ENCODE measurements around the gene XRCC5.
A peak's percentile ranks its signal among the peaks of the same experiment; 100 is the strongest.

XRCC5 gene

DNA sequence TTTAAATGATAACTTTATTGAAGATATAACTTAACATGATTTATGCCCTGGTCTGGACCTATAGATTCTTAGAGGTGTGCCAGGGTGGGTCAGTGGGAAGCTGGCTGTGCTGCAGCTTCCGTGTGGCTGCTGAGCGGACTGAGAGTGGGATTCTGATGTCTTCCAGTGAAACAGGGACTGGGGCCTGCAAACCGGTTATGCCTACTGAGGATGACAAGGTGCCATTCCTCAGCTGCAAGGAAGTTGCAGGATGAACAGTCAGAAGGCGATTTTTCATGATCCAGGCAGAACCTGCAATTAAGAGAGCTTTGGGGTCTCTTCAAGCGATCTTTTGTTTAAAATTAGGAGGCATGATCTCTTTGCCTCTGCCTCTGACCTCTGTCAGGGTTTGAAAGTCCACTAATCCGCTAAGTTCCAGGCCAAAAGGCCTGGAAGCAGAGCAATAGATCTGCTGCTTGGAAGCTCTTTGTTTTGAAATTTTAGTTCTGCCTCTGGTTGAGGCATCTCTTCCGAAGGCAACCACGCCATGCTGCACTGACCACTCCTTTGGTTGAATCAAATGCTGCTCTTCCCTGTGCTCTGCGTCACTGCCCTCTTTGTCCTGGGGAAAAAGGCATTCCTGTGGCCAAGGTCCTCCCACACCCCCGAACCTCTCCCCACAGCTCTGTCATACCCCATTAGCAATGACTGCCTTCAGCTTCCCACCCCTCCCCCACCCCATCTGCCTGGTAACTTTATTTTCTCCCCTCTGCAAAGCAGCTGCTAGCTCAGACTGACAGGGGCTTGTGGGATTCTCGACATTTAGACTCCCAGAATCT, 25.5 kb upstream of the XRCC5 start:
- no peak for DNase-seq (ENCODE audit: low read depth in 4 of 4, low spot score in 1 of 4)

DNA sequence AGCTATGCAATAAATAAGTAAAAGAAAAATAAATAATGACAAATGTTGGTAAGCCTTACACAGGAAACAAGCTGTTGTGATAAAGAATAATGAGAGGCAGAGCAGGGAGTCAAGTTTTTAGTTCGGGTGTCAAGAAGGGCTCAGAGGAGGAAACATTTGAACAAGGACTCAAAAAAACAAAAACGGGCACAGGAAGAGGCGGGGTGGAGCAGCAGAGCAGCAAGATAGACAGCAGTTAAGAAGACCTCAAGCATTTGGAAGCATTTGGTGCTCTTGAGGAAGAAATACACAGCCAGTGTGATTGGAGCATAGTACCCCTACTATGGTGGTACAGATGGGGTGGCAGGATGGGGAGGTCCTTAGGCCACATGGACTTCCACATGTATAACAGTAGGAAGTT, 24.6 kb upstream of the XRCC5 start:
- no peak for DNase-seq (ENCODE audit: low read depth in 4 of 4, low spot score in 1 of 4)

DNA sequence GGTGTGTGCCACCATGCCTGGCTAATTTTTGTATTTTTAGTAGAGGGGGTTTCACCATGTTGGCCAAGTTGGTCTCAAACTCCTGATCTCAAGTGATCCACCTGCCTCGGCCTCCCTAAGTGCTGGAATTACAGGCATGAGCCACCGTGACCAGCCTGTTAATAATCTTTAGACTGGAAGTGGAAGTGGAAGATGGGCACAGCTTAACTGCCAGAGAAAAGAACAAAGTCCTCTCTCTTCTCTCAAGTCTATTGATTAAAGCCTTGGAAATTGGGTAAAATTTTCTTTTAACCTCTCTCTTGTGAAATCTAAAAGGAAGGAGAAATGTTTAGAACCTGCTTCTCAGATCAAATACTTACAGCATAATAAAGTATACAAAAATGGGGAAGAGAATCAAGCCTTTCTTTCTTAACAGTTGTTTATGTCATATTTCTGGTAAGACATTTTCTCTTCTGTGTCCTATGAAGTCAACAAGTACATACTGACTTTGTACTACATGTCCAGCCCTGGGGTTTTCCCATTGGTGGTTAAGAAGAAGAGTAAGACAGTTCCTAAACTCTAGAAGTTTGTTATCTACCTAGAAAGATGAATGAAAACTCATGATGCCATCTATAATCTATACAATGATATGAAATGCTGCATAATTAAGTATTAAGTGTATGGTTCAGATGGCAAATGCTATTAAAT, 22.8 kb upstream of the XRCC5 start:
- DNase-seq (ENCODE audit: low read depth in 4 of 4, low spot score in 1 of 4): no peak

DNA sequence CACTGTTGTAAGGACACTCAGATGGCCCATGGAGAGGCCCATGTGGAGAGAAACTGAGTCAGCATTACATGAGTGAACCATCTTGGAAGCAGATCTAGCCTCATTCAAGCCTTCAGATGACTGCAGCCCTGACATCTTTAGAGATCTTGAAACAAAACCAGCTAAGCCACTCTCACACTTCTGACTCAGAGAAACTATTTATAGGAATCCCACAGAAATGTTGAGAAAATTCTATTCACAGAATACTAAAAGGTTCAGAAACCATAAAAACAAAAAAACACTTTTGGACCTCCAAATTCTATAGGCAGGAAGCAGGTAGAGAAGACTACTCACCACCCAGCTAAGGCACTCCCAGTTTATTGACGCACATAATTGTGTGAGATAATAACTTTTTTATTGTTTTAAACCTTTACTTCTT, 18.8 kb upstream of the XRCC5 start:
- no peak for DNase-seq (ENCODE audit: low read depth in 4 of 4, low spot score in 1 of 4)

DNA sequence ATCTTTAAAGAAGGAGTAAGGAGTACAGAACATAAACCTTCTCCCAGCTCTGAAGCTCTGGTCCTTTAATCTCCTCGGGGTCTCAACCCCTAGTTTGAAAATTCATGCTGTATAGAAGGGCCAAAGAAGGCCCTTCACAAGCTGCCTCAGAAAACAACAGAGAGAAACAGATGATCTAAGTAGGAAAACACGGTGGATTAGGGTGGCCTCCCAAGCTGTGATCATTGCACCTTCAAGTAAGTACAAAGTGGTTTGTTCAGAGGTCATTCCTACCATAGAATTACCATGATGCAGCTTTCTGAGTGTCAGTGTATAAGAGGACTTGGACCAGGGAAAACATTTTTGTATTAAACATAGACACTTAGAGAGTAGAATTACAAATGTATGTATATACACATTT, 16.5 kb upstream of the XRCC5 start:
- DNase-seq (ENCODE audit: low read depth in 4 of 4, low spot score in 1 of 4): no peak

DNA sequence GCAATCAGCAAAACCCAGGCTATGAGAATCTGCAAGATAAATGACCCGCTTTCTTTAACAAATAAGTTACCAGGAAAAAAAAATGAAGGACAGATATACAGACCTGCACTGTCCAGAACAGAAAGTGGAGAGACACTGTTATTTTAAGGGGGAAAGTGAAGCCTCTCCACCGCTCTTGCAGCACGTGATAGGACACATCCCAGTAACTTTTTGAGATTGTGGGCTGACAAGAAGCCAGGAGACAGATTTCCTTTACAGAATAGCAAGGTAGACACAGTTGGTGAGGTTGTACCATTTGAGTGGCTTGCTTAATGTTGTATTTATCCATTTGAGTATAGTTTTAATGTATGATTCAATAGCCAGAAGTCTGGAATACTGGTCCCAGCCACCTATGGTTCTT, 14.4 kb upstream of the XRCC5 start:
- no peak for DNase-seq (ENCODE audit: low read depth in 4 of 4, low spot score in 1 of 4)

DNA sequence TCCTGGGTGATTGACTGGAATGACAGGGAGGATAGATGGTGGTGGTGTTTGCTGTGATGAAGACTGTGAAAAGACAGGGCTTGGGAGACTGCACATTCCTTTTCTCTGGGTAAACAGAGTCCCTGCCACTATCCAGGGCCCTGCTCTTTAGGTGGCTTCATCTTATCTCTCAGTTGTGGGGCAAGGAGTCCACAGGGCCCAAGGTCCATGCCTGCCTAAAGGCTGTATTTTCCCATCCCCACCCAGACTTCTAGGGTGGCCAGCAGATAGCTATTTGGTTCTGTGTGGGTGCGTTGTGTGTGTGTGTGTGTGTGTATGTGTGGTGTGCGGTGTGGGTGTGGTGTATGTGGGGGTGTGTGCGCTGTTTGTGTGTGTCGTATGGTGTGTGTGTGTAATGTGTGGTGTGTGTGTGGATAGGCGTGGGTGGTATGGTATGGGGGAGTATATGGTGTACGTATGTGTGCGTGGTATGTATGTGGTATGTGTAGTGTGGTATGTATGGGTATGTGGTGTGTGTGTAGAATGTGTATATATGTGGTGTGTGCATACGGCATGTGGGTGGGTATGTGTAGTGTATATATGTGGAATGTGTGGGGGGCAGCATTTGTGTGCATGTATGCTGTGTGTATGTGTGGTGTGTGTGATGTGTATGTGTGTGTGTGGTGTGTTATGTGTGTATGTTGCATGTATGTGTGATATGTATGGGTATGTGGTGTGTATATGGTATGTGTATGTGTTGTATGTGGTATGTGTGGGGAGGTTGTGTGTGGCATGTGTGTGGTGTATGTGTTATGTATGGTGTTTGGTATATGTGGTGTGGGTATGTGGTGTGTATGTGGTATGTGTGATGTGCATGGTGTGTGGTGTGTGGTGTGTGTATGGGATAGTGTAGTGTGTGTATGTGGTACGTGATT, 10.5 kb upstream of the XRCC5 start:
- no peak for DNase-seq (ENCODE audit: low read depth in 4 of 4, low spot score in 1 of 4)

DNA sequence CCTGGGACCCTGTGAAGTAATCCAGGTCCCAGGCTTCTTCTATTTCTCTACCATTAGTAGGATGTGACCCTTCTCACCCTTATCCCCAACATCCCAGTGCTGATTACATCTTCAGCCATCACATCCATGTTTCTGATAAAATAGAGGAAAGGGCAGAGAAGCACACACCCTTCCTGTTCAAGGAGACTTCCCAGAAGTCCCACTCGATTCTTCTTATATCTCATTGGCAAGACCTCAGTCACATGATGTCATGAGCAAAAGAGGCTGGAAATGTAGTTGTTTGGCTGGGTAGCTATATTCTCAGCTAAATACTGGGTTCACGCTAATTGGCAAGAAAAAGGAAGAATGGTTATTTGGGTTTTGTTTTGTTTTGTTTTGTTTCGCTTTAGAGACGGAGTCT, 8.0 kb upstream of the XRCC5 start:
- no peak for DNase-seq (ENCODE audit: low read depth in 4 of 4, low spot score in 1 of 4)

DNA sequence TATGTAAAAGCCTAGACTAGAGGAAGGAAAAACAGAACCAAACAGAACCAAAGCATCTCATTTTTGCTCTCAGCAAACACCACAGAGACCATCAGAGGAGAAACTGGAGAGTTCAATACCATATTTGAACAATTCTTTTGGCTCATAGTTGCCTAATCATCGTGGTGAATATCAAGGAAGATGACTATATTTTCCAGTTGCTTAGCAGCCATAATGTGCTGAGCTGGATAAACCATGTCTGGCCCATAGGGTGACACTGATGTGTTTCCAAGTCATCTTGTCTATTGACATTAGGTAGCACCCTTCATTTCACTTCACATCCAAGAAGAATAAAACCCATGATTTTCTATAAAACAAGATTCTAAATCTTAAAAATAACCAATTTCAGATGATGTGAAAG, 5.9 kb upstream of the XRCC5 start:
- no peak for DNase-seq (ENCODE audit: low read depth in 4 of 4, low spot score in 1 of 4)

DNA sequence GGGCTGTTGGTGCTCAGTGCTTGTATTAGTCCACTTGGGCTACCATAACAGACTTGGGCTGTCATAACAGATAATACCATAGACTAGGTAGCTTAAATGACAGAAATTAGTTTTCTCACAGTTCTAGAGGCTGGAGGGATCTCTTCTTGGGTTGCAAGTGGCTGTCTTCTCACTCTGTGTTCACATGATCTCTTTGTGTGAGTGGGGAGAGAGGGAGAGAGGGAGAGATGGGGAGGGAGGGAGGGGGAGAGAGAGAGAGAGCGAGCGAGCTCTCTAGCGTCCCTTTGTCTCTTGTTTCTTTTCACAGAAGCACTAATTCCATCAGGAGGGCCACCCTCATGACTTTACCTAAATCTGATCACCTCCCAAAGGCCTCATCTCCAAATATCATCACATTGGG, 4.5 kb upstream of the XRCC5 start:
- no peak for DNase-seq (ENCODE audit: low read depth in 4 of 4, low spot score in 1 of 4)

DNA sequence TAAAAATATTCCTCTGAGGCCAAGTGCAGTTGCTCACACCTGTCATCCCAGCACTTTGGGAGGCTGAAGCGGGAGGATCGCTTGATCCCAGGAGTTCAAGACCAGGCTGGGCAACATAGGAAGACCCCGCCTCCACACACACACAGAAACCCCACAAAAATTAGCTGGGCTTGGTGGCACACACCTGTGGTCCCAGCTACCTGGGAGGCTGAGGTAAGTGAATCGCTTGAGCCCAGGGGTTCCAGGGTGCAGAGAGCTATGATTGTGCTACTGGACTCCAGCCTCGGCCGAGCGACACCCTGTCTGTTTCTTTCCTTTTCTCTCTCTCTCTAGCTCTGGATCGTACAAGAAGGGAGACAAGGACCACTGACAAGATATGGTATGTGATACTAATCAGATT, 1.8 kb upstream of the XRCC5 start:
- no peak for DNase-seq (ENCODE audit: low read depth in 4 of 4, low spot score in 1 of 4)

DNA sequence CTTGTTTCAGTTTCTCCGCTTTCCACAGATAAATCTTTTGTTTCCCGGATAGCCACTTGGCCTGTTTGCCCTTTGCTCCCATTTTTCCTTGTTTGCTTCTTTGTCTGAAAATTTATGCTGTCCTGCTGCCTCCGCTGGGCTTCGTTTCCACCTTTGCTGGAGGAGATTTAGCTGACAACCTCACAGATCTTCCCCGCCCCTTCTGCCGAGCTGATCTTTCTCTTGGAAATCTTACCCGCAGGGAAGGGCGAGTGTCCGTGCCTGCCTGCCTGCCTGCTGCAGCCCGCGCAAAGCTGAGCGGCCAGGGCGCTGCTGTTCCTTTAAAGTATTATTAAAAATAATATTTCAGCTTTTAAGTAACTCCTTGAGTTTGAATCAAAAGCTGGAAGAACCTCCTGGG, 1.4 kb upstream of the XRCC5 start:
- DNase-seq (ENCODE audit: low read depth in 4 of 4, low spot score in 1 of 4): no peak

DNA sequence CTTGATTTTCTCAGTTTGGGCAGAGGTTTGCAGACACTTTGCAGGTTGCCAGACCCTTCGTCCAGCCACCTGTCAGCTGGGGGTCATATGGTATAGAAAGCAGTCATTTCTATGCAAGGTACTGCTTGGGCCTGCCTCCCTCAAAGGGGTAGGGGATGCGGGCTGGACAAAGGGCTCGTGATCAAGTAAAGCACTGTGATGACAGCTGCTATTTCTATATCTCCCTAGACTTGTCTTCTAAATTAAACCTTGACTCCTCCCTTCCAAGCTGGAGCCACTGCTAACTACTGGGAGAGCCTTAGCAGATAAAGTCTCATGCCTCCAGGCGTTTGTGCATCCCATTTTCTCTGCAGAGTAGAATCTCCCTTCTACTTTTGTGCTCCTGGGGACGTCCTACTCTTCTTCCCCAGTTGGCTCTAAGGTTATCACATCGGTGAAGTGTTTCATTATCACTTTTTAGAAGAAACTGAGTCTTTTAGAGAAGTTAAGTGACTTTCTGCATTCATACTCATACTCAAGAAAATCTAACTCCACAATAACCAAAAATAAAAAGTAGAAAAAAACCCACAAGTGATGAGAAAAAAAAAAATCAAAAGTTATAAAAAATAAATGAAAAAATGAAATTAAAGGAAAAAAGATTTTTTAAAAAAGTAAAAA, 710 bp upstream of the XRCC5 start:
- no peak for DNase-seq (ENCODE audit: low read depth in 4 of 4, low spot score in 1 of 4)

DNA sequence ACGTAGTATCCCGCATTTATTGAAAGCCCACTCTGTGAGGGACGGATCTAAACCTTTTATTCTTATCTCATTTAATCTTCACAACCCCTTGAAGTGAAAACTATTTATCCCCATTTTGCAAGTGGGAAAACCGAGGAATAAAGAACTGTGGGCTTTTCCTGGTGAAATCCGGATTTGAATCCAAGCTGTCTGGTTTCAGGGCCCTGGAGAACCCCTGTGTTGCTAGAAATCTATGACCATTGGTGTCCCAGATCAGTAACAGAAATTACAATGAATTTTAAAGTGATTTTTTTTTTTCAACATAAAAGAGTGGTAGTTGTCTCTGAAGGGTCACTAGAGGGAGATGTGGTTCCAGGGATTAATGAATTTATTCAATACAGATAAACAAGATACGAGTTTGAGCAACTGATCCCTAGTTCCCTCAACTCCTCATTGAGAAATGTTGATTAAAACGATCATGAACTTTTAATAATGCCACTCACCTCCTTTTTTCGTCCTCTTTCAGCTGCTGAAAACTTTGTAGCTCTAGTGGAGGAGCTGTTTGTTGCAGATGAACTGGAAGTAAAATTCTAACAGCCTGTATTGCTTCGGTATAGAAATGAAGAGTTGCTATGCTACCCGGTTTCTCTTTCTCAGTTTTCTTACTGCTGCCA, 940 bp downstream of the XRCC5 start:
- no peak for DNase-seq (ENCODE audit: low read depth in 4 of 4, low spot score in 1 of 4)

DNA sequence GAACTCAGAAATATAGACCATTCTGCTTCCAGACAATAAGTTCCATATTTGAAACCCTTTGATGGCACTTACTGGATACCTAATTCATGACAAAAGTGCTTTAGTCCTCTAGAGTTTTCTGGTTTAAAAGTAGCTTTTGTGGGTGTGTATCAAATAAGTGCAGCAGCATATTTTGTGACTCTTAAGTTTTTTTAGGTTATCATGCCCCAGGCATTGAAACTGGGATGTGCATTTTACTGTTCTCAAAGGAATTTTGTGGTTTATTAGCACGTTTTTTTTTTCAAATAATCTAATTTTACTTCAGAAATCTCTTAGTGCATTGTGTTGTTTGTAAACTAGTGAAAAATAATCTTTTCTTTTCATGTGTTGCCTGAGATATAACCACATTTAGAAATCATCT, 1.5 kb downstream of the XRCC5 start:
- no peak for DNase-seq (ENCODE audit: low read depth in 4 of 4, low spot score in 1 of 4)

DNA sequence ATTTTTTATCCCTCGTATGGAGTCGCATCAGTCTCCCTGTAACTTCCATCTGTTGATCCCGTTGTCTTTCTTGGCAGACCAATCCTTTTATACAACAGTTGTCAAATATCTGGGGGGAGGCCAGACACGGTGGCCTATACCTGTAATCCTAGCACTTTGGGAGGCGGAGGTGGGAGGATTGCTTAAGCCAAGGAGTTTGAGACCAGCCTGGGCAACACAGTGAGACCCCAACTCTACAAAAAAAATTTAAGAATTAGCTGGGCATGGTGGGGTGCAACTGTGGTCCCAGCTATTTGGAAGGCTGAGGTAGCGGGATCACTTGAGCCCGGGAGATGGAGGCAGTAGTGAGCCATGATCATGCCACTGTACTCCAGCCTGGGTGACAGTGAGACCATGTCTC, 2.0 kb downstream of the XRCC5 start:
- DNase-seq (ENCODE audit: low read depth in 4 of 4, low spot score in 1 of 4): no peak

DNA sequence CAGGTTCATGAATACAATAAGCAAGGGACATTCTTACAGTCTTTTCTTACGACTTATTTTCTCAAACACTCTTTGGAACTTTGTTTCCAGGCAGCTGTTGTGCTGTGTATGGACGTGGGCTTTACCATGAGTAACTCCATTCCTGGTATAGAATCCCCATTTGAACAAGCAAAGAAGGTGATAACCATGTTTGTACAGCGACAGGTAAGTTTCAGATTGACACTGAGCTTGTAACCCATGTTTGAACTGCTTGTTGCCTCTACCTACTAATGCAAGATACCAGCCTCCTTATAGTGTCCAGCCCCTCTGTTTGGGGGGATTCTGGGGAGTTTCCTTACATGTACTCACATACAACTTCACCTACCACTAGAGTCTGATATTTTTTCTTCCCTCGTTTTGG, 3.8 kb downstream of the XRCC5 start:
- no peak for DNase-seq (ENCODE audit: low read depth in 4 of 4, low spot score in 1 of 4)

DNA sequence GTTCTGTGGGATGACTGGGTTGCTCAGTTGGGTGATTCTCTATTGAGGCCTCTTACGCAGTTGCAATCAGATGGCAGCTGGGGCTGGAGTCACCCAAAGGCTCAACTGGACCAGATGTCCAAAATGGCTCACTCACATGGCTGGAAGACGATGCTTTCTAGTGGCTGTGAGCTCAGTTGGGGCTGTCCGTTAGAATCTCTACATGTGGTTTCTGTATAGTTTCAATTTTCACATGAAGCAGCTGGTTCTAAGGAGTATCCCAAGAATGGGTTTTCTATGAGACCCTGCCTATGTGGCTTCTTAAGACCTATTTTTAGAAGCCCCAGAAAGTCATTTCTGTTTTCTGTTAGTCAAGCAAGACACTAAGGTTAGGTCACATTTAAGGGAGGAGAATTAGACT, 4.4 kb downstream of the XRCC5 start:
- no peak for DNase-seq (ENCODE audit: low read depth in 4 of 4, low spot score in 1 of 4)

DNA sequence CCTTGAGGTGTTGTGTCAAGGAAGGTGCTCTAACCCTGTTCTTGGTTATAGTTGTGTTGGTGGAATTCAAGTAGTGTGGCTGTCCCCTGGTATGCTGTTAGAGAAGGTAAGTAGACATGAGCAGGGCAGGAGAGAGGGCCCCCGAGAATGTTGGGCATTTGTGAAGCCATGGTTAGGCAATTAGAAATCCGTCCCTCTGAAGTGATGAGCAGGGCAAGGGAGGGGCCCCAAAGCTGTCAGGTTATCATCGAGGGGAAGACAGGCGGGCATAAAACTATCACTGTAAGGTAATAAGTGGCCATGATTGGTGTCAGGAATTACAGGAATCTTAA, 5.2 kb downstream of the XRCC5 start:
- DNase-seq (ENCODE audit: low read depth in 4 of 4, low spot score in 1 of 4): no peak

DNA sequence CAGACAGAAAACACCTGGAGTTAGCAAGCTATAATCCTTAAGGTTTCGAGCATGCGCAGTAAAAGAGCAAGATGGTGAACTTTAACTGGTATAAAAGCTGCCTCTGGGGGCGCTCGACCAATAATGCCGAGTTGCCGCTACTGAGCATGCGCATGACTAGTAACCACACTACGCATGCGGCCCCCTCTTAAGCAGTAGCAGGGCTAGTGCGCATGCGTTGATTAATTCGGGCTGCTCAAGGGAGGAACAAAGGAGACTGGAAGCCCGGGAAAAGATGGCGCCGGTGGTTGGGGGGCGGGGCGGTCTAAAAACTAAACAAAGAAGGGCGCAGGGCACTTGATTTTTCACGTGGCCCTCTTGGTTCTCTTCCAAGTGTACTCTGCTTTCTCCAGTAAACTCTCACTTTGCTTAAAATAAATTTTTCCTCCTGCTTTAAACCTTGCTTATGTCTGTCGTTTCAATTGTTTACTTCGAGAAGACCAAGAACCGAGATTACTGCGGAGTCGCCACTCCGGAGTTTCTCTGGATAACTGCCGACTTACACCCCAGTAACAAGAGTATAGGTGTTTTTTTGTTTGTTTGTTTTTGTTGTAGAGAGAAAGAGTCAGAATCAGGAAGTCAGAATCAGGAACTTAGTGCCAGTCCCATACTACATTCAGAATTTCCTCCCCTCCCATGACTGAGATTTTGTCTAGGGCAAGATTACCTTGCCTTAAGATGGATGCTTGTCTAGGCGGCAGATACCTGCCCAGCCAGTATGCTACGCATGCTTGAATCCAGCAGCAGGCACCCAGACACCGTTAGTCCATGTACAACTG, 5.8 kb downstream of the XRCC5 start:
- peak; percentile 92 to 97 (median 94) for DNase-seq (ENCODE audit: low read depth in 4 of 4, low spot score in 1 of 4)

All from stimulated activated CD4-positive, alpha-beta T cell treated with anti-CD3 and anti-CD28 coated beads, Interleukin-1b, Interleukin-23, amount 100 ng/mL, for 24 hours (primary cell).